Activated CD8-positive, alpha-beta memory T cell treated with anti-CD3 and anti-CD28 coated beads, Interleukin-2, amount 10 ng/mL, durations not matched to agents 7 days and 5 days (primary cell): ENCODE measurements around the gene ALG1L2. TPM values are rescaled to one million over a fixed set of nuclear protein-coding genes. Genes with fewer than 3 reads are reported as not detected.
"Not testable (repeated sequence)": the region's sequence is repeated elsewhere in the genome, so short reads cannot be mapped to it uniquely, and the experiment has no call there.

Experiments used
- ATAC-seq: fragments of 150-1000 bp; cut with Tn5 transposase; one replicate; pipeline ENCODE4 v1.10.0; 2021; ENCODE audit warnings: moderate library complexity
- CTCF ChIA-PET: fragments of 350-600 bp; sonication (Branson Sonifier 250); formaldehyde crosslinking; loops from one replicate; lab custom pipeline; 2021; ENCODE audit warnings: antibody characterized with exemption; lab: Charles Lee
- DNase-seq: peaks from one replicate; pipeline ENCODE4 v3.0.0-alpha.2; 2020
- H3K27ac Mint-ChIP-seq: one replicate; pipeline ENCODE4 v1.8.0; 2021; ENCODE audit warnings: mild to moderate bottlenecking, mixed read lengths
- H3K27me3 Mint-ChIP-seq: one replicate; pipeline ENCODE4 v1.8.0; 2021; ENCODE audit warnings: mixed read lengths
- H3K36me3 Mint-ChIP-seq: one replicate; pipeline ENCODE4 v1.8.0; 2021; ENCODE audit warnings: mild to moderate bottlenecking, mixed read lengths
- H3K4me1 Mint-ChIP-seq: one replicate; pipeline ENCODE4 v1.8.0; 2021; ENCODE audit warnings: mixed read lengths
- H3K4me3 Mint-ChIP-seq: one replicate; pipeline ENCODE4 v1.8.0; 2021; ENCODE audit warnings: mild to moderate bottlenecking, moderate library complexity, mixed read lengths
- H3K9me3 Mint-ChIP-seq: one replicate; pipeline ENCODE4 v1.8.0; 2022; ENCODE audit warnings: low read depth, mixed read lengths
- total RNA-seq, 2 experiments: library from RNA; stranded (reverse); gene quantifications; one replicate each; pipeline ENCODE4 v1.2.3, GENCODE V29; 2021

The ALG1L2 gene
- total RNA-seq, 2 experiments from 2014 or later, result 0.66 to 1.4 TPM

- H3K4me3 Mint-ChIP-seq, H3K27ac Mint-ChIP-seq, H3K9me3 Mint-ChIP-seq, CTCF ChIA-PET, H3K36me3 Mint-ChIP-seq, ATAC-seq, DNase-seq: not testable (repeated sequence)
- Mint-ChIP-seq H3K4me1 (peaks cover 11% of the 10 kb centered on the region), H3K27me3 (peaks cover 20% of the 10 kb centered on the region)
These were observed 1.9 kb downstream of the ALG1L2 start for GRCh38 chr3:130083363-130084090.

GRCh38 chr3:130084436-130084980 is 2.9 kb downstream of the ALG1L2 start:
- CTCF ChIA-PET, result no interaction called here
- ATAC-seq, result no peak
- no peak for DNase-seq
- peaks cover 16% of the 10 kb centered on the region for H3K27me3 Mint-ChIP-seq
- peaks cover 11% of the 10 kb centered on the region for H3K4me1 Mint-ChIP-seq
- H3K4me3 Mint-ChIP-seq, result no peak overlapping the region
- H3K27ac Mint-ChIP-seq, result no peak overlapping the region
- no peaks in the 10 kb centered on the region for H3K9me3 Mint-ChIP-seq
- no peaks in the 10 kb centered on the region for H3K36me3 Mint-ChIP-seq

GRCh38 chr3:130085881-130086280 is 4.2 kb downstream of the ALG1L2 start:
- ATAC-seq (no peak), DNase-seq (no peak)
- CTCF ChIA-PET, result no interaction called here
- Mint-ChIP-seq H3K36me3 (no peaks in the 10 kb centered on the region), H3K27me3 (peaks cover 16% of the 10 kb centered on the region), H3K9me3 (no peaks in the 10 kb centered on the region), H3K27ac (no peak overlapping the region), H3K4me3 (no peak overlapping the region), H3K4me1 (peaks cover 11% of the 10 kb centered on the region)

- ATAC-seq, DNase-seq, H3K4me3 Mint-ChIP-seq, CTCF ChIA-PET, H3K36me3 Mint-ChIP-seq, H3K27me3 Mint-ChIP-seq, H3K27ac Mint-ChIP-seq, H3K9me3 Mint-ChIP-seq: not testable (repeated sequence)
- peaks cover 12% of the 10 kb centered on the region for H3K4me1 Mint-ChIP-seq
These were observed 5.0 kb downstream of the ALG1L2 start for GRCh38 chr3:130086628-130087027.

GRCh38 chr3:130088061-130088460 is 6.4 kb downstream of the ALG1L2 start:
- CTCF ChIA-PET, result no interaction called here
- H3K27ac Mint-ChIP-seq, result no peak overlapping the region
- H3K4me3 Mint-ChIP-seq, result no peak overlapping the region
- peaks cover 16% of the 10 kb centered on the region for H3K4me1 Mint-ChIP-seq
- DNase-seq (no peak), ATAC-seq (no peak)
- no peaks in the 10 kb centered on the region for H3K9me3 Mint-ChIP-seq
- H3K36me3 Mint-ChIP-seq, result no peaks in the 10 kb centered on the region
- H3K27me3 Mint-ChIP-seq, result peaks cover 5% of the 10 kb centered on the region

GRCh38 chr3:130090681-130091080 is 9.1 kb downstream of the ALG1L2 start:
- DNase-seq, CTCF ChIA-PET, H3K4me3 Mint-ChIP-seq, H3K27ac Mint-ChIP-seq, ATAC-seq, H3K27me3 Mint-ChIP-seq, H3K36me3 Mint-ChIP-seq, H3K9me3 Mint-ChIP-seq: not testable (repeated sequence)
- peaks cover 37% of the 10 kb centered on the region for H3K4me1 Mint-ChIP-seq

- no peak overlapping the region for H3K4me3 Mint-ChIP-seq
- peaks cover 33% of the 10 kb centered on the region for H3K4me1 Mint-ChIP-seq
- CTCF ChIA-PET, result no interaction called here
These were observed 10.3 kb downstream of the ALG1L2 start for GRCh38 chr3:130091958-130092357.

GRCh38 chr3:130093741-130094391 is 12.2 kb downstream of the ALG1L2 start:
- ATAC-seq (peak; percentile 39), DNase-seq (peak; percentile 71)
- Mint-ChIP-seq H3K27ac (peak overlapping the region; percentile 78), H3K9me3 (no peaks in the 10 kb centered on the region), H3K4me3 (peak overlapping the region; percentile 43), H3K27me3 (no peaks in the 10 kb centered on the region), H3K36me3 (no peaks in the 10 kb centered on the region), H3K4me1 (peaks cover 39% of the 10 kb centered on the region)
- CTCF ChIA-PET, result interaction anchor here (1.2 to 1.4 kb wide), 2 partner anchors 12 to 151 kb away, joined by 3 to 5 read pairs; partner anchors contain the start of gene ALG1L2

More at GRCh38 chr3:130091958-130092357, 10.3 kb downstream of the ALG1L2 start:
- H3K9me3 Mint-ChIP-seq, result no peaks in the 10 kb centered on the region
- no peaks in the 10 kb centered on the region for H3K27me3 Mint-ChIP-seq
- no peak overlapping the region for H3K27ac Mint-ChIP-seq
- no peak for ATAC-seq
- DNase-seq, result no peak
- H3K36me3 Mint-ChIP-seq, result no peaks in the 10 kb centered on the region

GRCh38 chr3:130094491-130094941 is 12.9 kb downstream of the ALG1L2 start:
- peak; percentile 59 for DNase-seq
- H3K36me3 Mint-ChIP-seq, H3K27me3 Mint-ChIP-seq, H3K9me3 Mint-ChIP-seq, ATAC-seq: not testable (repeated sequence)
- H3K4me1 Mint-ChIP-seq, result peaks cover 39% of the 10 kb centered on the region
- H3K27ac Mint-ChIP-seq, result peak overlapping the region; percentile 70
- CTCF ChIA-PET, result interaction anchor here (5.3 kb wide), 1 partner anchor 152 kb away, joined by 49 read pairs; no protein-coding TSS in a partner anchor
- peak overlapping the region; percentile 43 for H3K4me3 Mint-ChIP-seq

GRCh38 chr3:130095858-130096257 is 14.2 kb downstream of the ALG1L2 start:
- H3K4me1 Mint-ChIP-seq, result peaks cover 39% of the 10 kb centered on the region
- CTCF ChIA-PET, result interaction anchor here (0.9 to 5.3 kb wide), 4 partner anchors 12 to 202 kb away, joined by 3 to 49 read pairs (median 10); no protein-coding TSS in a partner anchor
- not testable (repeated sequence) for DNase-seq, ATAC-seq, H3K36me3 Mint-ChIP-seq, H3K27me3 Mint-ChIP-seq, H3K9me3 Mint-ChIP-seq, H3K27ac Mint-ChIP-seq, H3K4me3 Mint-ChIP-seq

- not testable (repeated sequence) for H3K36me3 Mint-ChIP-seq, DNase-seq, ATAC-seq, H3K27me3 Mint-ChIP-seq, H3K4me3 Mint-ChIP-seq, H3K9me3 Mint-ChIP-seq
- CTCF ChIA-PET, result interaction anchor here (1.4 to 5.3 kb wide), 3 partner anchors 10 to 155 kb away, joined by 3 to 49 read pairs (median 17); no protein-coding TSS in a partner anchor
- Mint-ChIP-seq H3K27ac (peak overlapping the region; percentile 24), H3K4me1 (peaks cover 36% of the 10 kb centered on the region)
These were observed 15.5 kb downstream of the ALG1L2 start for GRCh38 chr3:130097096-130097495.

GRCh38 chr3:130097690-130098638 is 16.3 kb downstream of the ALG1L2 start:
- CTCF ChIA-PET, result interaction anchor here (0.7 to 5.3 kb wide), 9 partner anchors 9 to 203 kb away, joined by 3 to 49 read pairs (median 3); partner anchors contain the start of gene TRH
- DNase-seq, result peak; percentile 77
- not testable (repeated sequence) for H3K36me3 Mint-ChIP-seq, H3K9me3 Mint-ChIP-seq, ATAC-seq, H3K27me3 Mint-ChIP-seq, H3K27ac Mint-ChIP-seq, H3K4me3 Mint-ChIP-seq
- peaks cover 35% of the 10 kb centered on the region for H3K4me1 Mint-ChIP-seq
